ENCODE data around the gene ACO2.

The ACO2 gene

GRCh38 chr22:41524809-41525449 is 56.0 kb downstream of the ACO2 start:
- DNase-seq: peak; percentile 69

DNA sequence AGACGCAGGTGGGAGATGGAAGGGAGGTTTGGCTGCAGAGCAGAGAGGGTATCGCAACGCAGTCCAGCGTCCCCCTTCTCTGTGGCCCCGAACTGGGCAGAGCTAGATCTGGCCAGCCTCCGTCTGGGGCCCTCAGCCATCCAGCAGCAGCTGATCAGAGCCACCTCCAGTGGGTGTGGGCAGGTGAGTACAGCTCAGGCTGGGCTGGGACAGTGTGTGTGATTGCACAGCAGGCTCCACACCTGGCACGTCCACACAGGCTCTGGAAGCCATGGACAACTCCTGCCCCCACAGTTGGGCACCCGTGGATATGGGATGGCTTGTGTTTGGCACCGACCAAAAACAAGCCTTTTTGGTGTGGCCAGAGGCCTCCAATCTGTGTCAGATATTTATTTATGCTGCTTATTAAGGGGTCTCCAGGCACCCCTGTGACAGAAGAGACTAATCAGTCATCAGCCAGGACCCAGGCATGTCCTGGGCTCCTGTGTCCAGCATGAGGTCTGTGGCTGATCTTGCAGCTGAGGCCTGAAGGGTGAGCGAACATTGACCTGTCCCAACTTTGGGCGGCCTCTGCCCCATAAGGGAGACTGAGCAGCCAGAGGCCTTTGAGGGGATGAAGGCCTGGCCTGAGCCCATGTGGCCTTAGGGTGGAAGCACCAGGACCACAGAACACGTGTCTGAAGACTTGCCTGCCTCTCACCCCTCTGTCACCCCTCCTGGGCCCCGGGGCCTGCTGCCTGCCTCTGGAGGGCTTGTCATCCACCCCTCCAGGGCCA is 56.7 kb downstream of the ACO2 start:
- DNase-seq: no peak

- no peak for DNase-seq
These were observed 57.4 kb downstream of the ACO2 start for GRCh38 chr22:41526226-41526829.

DNA sequence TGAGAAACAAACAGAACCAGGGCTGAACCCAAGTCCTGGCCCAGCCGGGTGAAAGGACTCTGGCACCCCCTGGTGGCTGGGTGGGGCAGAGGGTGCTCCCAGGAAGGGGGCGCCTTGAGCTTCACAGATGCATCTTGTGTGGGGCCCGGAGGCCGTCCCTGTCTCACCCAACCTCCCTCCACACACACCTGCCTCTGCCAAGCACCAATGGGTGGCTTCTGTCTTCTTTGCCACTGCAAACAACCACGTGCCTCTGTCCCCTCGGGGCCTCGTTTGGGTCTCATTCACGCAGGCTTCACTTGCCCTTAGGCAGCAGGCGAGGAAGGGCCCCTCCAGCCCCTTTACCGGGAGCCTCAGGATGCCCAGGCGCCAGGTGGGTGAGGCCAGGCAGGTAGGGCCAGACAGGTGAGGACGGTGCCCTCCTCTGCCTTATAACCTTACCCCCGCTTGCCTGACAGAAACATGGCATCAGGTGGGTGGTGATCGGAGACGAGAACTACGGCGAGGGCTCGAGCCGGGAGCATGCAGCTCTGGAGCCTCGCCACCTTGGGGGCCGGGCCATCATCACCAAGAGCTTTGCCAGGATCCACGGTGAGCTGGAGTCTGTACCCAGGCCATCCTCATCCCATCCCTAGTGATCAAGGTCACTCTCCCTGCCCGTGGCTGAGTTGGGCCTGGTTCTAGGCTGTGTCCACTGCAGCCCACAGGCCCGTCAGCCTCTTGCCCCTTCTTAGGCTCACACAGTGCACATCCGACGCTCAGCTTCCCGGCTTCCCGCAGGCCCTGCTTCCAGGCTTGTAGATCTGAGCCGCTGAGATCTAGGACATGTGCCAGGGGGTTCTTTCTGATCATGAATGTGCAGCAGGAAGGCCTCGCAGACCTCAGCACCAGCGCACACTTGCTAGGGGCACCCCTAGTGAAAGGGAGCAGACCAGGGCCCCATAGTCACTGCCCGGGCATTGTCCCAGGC is 58.2 kb downstream of the ACO2 start:
- DNase-seq: peak; percentile 55

DNA sequence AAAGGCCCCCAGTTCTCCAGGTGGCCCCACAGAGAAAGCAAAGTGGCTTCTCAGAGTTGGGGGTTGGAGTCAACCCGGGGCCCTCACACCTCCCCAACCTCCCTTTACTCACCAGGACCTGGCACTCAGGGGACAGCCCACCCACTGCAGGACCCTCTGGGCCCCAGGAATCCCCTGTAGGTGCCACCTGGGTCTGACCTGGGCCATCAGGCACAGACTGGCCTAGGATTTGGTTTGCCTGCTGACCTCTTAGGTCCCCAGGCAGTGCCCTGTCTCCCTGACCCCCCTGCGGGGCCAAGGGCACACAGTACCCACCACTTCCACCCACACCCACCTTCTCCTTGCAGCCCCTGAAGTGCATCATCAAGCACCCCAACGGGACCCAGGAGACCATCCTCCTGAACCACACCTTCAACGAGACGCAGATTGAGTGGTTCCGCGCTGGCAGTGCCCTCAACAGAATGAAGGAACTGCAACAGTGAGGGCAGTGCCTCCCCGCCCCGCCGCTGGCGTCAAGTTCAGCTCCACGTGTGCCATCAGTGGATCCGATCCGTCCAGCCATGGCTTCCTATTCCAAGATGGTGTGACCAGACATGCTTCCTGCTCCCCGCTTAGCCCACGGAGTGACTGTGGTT is 59.3 kb downstream of the ACO2 start:
- DNase-seq: no peak

DNA sequence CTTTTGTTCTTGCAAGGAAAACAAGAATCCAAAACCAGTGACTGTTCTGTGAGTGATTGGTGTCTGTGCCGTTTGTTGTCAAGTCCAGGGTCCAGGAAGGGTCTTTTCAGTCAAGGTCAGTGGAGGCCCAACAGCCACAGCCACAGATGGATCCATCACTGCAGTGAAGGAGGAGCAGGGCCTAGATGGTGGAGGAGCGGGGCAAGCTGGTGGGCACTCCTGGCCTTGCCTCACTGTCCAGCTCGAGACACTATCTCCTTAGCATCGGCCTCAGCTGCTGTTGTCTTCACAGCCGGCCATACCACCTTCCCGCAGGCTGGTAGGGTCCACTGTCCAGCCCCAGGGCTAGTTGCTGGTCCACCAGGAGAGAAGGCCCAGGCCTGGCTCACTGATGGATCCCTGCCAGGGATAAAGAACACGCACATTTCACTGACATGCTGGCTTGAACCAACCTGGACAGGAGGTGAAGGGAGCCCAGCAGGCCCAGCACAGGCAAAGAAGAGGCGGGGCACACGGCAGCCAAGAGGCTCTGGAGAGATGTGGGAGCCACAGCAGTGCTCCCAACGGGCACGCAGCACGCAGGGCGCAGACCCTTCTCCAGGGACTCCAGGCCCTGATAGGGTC is 60.1 kb downstream of the ACO2 start:
- DNase-seq: no peak

DNA sequence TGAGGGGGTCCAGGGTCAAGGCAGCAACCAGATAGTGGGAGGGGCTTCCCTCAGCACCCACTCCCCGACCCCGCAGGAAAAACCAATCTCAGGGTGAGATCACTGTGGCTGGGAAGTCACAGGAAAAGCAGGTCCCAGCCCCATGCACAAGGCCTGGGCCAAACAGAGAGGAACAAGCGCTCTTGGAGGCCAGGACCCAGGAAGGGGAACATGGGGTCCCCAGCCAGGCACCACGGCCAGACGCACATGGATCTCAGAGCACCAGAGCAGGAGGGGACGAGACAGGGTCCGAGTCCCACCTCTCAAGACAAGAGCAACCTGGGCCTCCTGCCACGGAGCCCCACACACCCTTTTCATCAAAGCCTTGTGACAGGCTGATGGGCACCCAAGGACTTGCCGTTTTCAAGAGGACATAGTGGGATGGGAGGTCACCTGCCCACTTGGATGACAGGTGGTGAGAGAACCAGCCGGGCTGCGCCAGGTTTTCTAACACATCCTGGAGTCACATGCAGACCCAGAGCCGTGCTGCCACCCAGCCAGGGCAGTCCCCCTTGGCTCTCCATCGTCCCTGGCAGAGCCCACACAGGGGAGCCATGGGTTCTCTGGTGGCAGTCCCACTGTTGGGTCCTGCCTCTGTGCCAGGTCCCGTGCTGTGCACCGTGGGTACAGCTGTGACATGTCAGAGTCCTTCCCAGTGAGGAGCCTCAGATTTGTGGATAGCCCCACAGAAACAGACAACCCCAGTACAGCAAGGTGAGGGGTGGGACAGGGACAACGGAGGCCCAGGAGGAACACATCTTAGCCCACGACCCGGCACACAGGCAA is 62.2 kb downstream of the ACO2 start:
- no peak for DNase-seq

GRCh38 chr22:41531715-41532477 is 63.0 kb downstream of the ACO2 start:
- DNase-seq: no peak

DNA sequence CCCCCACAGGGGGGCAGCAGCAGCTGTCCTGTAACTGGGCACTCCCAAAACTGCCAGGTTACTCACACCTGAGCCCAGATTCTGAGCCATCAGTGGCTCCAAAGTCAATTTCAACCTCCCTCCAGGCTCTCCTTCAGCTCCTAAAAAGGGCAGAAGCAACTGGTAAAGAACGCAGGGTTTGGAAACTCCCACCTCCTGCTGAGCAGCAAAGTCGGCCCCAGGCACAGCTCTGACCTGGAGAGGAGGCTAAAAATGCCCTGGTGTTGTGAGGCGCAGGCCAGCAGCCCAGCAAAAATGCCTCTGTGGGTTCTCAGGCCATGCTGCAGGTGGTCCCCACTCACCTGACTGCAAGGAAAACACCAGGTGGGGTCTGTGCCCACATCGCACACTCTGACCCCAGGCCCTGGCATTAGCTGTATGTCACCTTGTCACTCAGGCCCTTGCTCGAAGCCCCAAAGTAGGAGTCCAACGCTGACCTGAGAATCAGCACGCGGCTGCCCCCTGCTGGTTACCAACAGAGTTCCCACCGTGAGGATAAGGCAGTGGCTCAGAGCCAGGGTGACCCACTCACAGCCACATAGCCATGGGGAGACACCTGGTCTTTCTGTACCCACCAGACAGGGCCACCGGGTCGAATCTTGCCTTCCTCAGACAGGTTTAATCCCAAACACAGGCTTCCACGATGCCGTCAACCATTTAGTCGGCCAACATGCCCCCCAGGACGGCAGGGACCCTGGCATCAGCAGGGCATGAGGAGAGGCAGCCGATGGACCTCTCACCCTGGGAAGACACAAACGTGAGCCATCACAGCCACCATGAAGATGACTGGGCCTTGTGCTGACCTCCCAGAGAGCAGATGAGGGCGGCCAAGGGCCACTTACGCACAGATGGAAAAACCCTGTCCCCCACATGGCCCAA is 64.2 kb downstream of the ACO2 start:
- peak; percentile 61 for DNase-seq

DNA sequence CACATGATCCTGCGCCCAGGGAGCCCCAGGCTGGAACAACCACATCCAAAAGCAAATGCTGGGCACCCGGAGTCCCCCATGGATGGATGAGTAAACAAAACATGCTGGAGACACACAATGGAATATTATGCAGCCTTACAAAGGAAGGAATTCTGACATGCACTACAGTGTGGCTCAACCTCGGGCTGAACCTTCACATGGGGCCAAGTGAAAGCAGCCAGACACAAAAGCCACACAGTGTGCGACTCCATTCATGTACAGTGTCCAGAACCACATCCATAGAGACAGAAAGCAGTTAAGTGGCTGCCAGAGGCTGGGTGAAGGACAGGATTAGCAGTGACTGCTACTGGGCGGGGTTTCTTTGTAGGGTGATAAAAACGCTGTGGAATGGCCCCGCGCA is 65.3 kb downstream of the ACO2 start:
- no peak for DNase-seq

GRCh38 chr22:41535244-41535643 is 66.3 kb downstream of the ACO2 start:
- DNase-seq: no peak

- DNase-seq: no peak
These were observed 68.3 kb downstream of the ACO2 start for GRCh38 chr22:41537203-41537602.

DNA sequence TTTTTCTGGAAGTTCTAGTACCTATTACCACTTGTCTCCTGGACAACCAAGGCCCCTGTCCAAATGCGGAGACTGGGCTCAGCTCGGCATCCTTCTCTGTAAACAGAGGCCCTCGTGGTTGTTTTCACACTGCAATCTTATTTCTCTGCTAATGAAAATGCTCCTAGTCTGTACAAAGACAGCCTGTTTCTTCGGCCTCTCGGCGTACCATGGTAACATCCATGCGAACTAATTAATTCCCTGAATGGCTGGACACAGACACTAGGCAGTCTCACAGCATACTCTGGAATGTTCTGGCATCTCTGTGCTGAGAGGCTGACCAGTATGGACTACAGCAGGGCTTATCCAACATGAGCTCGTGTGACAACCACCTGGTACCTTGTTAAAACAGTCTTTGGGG is 69.7 kb downstream of the ACO2 start:
- no peak for DNase-seq

DNA sequence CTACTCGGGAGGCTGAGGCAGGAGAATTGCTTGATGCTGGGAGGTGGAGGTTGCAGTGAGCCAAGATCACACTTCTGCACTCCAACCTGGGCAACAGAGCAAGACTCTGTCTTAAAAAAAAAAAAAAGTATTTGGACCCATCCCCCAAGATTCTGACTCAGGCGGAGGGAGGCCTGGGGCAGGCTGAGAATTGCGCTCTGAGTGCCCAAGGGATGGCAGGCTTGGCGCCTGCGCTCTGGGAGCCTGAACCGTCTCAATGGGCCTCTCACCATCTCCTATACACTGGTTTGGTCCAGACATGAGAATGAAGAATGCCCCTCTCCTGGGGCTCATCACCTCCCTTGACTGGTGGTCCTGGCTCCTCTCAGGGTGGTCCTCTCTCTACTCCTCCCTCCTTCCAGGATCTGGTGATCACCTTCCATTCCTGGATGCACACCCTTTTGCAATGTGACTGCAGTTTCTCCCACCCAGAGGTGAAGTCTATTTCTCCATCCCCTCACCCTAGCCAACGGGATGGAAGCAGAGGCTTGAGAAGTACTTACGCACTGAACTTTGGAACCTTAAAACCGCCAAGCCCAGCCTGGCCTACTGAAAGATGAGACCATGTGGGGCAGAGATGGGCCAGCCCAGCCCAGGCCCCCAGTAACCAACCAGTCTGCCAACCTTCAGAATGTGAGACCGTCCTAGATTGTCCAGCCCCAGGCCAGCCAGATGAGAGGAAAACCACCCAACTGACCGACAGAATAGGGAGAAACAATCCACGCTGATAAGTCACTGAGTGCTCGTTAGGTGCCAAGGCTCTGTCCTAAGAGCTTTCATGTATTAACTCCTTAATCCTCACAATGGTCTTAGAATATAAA is 70.5 kb downstream of the ACO2 start:
- no peak for DNase-seq

DNA sequence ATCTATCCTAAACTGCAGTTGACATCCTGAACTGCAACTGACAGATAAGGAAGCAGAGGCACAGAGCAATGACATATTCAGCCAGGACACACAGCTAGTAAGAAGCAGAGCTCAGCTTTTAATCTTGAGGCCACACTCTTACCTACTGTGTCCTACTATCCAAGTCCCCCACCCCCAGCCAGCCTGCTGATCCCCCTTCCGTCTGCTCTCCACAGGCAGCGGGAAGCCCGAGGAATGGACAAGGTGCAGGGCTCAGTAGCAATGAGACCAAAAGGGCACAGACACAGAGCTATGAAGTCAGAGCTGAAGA is 71.0 kb downstream of the ACO2 start:
- DNase-seq: no peak

DNA sequence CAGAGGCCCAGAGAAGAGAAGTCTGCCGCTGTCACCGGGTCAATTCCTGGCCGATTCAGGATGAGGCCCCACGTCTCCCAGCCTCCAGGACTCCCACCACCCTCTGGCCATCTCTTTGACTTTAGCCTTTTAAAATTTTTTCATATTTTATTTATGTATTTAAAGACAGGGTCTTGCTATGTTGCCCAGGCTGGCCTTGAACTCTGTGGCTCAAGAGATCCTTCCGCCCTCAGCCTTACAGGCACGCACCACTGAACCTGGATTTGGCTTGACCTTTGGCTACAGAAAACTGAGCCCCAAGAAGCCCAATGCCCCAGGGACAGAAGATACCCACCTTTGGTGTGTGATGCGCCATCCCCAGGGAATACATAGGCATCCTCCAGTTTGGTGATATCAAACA is 71.4 kb downstream of the ACO2 start:
- no peak for DNase-seq

GRCh38 chr22:41541484-41541883 is 72.6 kb downstream of the ACO2 start:
- DNase-seq: no peak

DNA sequence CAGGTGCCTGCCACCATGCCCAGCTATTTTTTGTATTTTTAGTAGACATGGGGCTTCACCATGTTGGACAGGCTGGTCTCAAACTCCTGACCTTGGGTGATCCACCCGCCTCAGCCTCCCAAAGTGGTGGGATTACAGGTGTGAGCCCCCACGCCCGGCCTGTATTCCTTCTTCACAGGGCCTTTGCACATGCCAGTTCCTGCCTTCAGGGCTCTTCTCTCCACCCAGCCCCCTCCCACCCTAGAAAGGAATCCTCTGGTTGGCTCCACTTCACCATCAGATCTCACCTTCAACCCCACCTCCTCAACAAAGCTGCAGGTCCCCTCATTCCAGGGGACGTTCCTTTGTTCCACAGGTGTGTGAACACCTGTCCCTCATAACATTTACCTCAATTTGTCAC is 73.3 kb downstream of the ACO2 start:
- DNase-seq: no peak

Data from CD4-positive, alpha-beta T cell treated with Interleukin-15 for 1 hour (primary cell).